GM21360 (cell line): ENCODE data around the gene IPCEF1.

Experiments used
- ATAC-seq: cut with Tn5 transposase; IDR thresholded peaks from one replicate; pipeline ENCODE4 v1.9.1; 2021; ENCODE audit warnings: mild to moderate bottlenecking, moderate library complexity; ENCODE audit not compliant: unreplicated experiment

Gene IPCEF1

GRCh38 chr6:154169193-154169847 lies 187.3 kb downstream of the IPCEF1 start:
- no peak for ATAC-seq

GRCh38 chr6:154167126-154167525 lies 189.5 kb downstream of the IPCEF1 start:
- ATAC-seq = no peak

GRCh38 chr6:154166140-154166539 lies 190.5 kb downstream of the IPCEF1 start:
- no peak for ATAC-seq

- no peak for ATAC-seq
Measured at GRCh38 chr6:154165478-154165877, 191.1 kb downstream of the IPCEF1 start.

- ATAC-seq = no peak
Measured at GRCh38 chr6:154164397-154164796, 192.2 kb downstream of the IPCEF1 start.

- peak; percentile 72 for ATAC-seq
Measured at GRCh38 chr6:154161689-154162088, 194.9 kb downstream of the IPCEF1 start.

GRCh38 chr6:154159126-154159525 lies 197.5 kb downstream of the IPCEF1 start:
- ATAC-seq = no peak

GRCh38 chr6:154157706-154158105 lies 198.9 kb downstream of the IPCEF1 start:
- ATAC-seq = no peak

GRCh38 chr6:154157082-154157481 lies 199.5 kb downstream of the IPCEF1 start:
- ATAC-seq = peak; percentile 47

- ATAC-seq = peak; percentile 83
Measured at GRCh38 chr6:154156135-154156896, 200.3 kb downstream of the IPCEF1 start.

- ATAC-seq = no peak
Measured at GRCh38 chr6:154154389-154154967, 202.1 kb downstream of the IPCEF1 start.

- no peak for ATAC-seq
Measured at GRCh38 chr6:154143753-154144152, 212.8 kb downstream of the IPCEF1 start.

GRCh38 chr6:154140743-154141142 lies 215.9 kb downstream of the IPCEF1 start:
- no peak for ATAC-seq

GRCh38 chr6:154139892-154140291 lies 216.7 kb downstream of the IPCEF1 start:
- ATAC-seq = no peak

- no peak for ATAC-seq
Measured at GRCh38 chr6:154138793-154139192, 217.8 kb downstream of the IPCEF1 start.

GRCh38 chr6:154134471-154135147 lies 222.0 kb downstream of the IPCEF1 start:
- ATAC-seq = no peak

- ATAC-seq = no peak
Measured at GRCh38 chr6:154127657-154128056, 228.9 kb downstream of the IPCEF1 start.

GRCh38 chr6:154125421-154125820 lies 231.2 kb downstream of the IPCEF1 start:
- no peak for ATAC-seq

- ATAC-seq = no peak
Measured at GRCh38 chr6:154123155-154123956, 233.2 kb downstream of the IPCEF1 start.

- no peak for ATAC-seq
Measured at GRCh38 chr6:154122195-154122925, 234.2 kb downstream of the IPCEF1 start.
